HG03469 (cell line): Measurements from ENCODE around the gene SMCHD1.
"Not testable (repeated sequence)": the region's sequence is repeated elsewhere in the genome, so short reads cannot be mapped to it uniquely, and the experiment has no call there.

Source experiments
- ATAC-seq: cut with Tn5 transposase; IDR thresholded peaks from one replicate; pipeline ENCODE4 v1.9.1; 2021; ENCODE audit warnings: mild to moderate bottlenecking, moderate library complexity, moderate number of reproducible peaks; ENCODE audit not compliant: unreplicated experiment

The SMCHD1 gene

DNA sequence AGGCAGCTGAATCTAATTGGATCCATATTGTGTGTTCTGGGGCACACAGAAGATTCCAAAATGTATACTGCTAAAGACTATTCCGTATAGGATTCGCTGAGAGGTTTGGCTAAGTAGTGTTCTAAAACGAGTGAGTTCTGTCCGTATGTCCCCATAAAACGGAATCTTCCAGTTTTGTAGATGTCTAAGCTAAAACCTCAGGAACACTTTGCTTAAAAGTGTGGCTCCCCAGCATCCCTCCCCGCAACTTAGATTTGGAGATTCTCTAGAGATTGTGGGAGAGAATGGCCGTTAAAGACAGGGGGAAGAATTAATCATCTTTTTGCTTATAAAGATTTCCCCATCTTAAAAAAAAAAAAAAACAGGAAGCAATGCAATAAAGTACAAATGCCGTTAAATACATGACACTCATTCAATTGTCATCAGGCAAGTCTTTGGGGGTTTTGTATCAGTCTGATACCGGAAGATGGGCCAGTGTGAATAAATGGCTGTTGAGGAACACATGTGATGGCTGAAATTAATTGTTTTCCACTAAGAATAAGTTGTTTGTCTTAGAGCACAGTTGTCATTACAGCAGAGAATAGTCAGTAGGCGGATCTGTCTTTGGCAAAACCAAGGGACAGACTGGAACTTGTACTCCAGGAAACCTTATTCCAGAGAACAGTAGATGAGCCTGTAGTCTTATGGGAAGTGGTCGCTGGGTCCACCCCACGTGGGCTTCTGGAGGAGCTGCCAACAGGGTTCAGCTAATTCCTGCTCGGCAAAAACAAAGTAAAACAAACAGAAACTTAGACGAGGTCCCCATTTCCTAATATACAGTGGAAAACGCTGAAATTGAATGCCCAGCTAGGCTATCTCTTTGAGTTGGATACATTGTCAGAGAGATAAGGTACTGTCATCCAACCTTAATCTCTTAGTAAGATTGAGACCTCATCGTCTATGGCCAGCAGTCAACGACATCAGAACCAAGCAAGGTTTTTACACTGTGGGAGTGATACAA lies 193.0 kb downstream of the SMCHD1 start:
- no peak for ATAC-seq

DNA sequence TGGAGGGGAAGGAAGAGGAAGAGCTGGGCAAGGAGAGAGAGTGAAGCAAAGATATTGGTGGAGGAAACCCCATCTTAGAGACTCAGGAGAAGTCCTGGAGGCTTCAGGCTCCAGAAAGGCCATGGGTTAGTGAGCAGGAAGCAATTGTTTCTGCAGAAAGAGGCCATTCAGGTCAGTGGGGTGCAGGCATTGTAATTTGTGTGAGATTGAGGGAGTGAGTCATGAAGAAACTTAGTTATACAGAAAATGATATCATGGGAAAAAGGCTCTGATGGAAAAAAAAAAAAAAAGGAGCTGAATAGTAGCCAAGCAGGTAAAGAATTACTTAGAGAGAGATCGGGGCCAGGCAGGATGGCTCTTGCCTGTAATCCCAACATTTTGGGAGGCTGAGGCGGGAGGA lies 195.3 kb downstream of the SMCHD1 start:
- no peak for ATAC-seq

DNA sequence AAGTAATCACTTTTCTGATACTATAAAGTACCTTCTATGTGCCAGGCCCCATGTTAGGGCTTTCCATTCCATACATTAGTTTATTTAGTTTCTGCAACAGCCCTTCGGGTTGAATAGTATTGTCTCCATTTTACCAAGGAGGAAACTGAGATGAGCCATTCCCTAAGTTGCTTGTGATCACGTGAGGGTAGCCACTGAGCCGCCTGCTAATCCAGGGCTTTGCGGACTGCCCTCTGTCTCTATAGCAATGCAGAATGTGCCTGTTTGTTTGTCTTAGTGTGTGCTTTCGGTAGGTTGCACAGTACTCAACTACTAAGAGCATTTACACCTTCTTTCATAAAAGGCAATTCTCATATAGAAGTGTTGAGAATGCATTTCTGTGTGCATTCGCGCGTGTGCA lies 196.2 kb downstream of the SMCHD1 start:
- ATAC-seq: no peak

DNA sequence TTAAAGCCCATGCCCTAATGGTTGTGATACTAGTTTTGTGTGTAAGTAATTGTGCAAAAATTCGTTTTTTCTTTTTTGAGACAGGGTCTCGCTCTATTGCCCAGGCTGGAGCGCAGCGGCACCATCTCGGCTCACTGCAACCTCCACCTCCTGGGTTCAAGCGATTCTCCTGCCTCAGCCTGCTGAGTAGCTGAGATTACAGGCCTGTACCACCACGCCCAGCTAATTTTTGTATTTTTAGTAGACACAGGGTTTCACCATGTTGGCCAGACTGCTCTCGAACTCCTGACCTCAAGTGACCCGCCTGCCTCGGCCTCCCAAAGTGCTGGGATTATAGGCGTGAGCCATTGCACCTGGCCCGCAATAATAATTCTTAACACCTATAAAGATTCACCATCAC lies 196.9 kb downstream of the SMCHD1 start:
- ATAC-seq: not testable (repeated sequence)

DNA sequence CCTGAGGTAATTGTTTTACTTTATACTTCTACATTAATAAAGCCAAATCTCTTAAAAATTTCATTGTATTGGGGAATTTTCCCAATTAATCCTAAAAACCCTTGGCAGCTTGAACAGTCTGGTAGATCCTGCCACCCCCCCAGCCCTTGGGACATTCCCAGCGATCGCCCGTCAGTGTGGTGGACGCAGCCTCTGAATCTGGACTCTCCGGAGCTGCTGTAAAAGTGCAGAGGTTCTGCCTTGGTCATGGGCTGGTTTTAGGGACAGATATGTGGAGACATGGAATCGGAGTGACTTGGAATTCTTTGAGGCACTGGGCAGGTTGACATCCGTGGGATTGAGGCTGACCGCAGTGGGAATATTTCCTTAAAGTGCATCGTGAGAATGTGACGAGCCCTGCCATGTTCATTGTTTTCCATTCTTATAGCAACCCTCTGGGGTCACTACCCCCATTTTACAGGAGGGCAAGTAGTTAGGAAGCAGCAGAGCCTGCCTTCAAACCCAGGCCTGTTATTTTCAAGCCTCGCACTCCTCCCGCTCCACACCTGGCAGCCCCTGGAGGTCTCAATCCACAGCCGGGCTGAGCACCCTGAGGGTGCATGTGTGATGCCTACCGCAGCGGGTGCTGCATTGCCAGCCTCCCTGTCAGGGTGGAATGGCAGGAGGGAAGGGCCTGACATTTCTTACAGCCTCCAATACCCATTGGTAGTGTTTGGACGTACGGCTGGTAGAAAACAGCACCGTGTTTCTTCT lies 197.8 kb downstream of the SMCHD1 start:
- no peak for ATAC-seq

DNA sequence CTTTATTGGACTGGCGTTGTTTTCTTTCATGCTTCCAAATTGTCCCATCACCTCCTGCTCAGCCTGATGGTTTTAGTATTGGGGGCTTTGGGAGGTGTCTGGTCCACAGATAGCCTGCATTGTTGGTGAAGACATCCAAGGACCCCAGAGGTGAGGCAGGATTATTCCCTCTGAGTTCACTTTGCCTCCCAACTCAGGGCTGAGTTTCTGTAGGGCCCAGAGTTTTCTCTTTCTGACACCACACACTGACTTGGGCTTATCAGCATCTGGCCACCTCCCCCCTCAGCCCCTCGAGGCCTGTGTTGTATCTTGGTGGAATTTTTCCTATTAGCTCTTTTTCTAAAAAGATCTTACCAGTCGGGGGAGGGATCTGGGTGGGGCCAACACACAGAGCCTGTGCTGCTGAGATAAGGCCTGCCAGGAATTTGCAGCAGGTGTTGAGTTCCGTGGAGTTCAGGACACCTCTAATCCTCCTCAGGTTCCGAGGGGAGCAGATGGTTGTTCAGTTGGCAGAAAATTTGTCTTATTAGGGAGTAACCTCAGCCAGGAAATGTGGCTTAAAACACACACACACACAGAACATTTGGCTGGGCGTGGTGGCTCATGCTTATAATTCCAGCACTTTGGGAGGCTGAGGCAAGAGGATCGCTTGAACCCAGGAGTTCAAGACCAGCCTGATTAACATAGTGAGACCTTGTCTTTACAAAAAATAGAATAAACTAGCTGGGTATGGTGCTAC lies 198.6 kb downstream of the SMCHD1 start:
- ATAC-seq: no peak
